Caco-2 (cell line): ENCODE data around the gene KDM1A. TPM values are rescaled to one million over a fixed set of nuclear protein-coding genes. Genes with fewer than 3 reads are reported as not detected.

Experiments
- BruUV-seq: library from RNA; stranded (reverse); fragments of 400-500 nt; replicated peaks from 2 replicates; lab custom pipeline; 2021; lab: Mats Ljungman, UMichigan
- CTCF ChIA-PET: fragments of 300-600 bp; sonication (Branson Sonifier 250); formaldehyde crosslinking; loops from one replicate; lab custom pipeline; 2022; ENCODE audit warnings: antibody characterized with exemption; lab: Charles Lee
- POLR2A ChIA-PET: fragments of 300-600 bp; sonication (Branson Sonifier 250); formaldehyde crosslinking; loops from one replicate; lab custom pipeline; 2022; ENCODE audit warnings: antibody characterized with exemption; lab: Charles Lee
- DNase-seq, 2 experiments: peaks; one replicate each; pipeline versions ENCODE4 v3.0.0 to v3.0.0-alpha.2; 2020 to 2022
- H3K27me3 ChIP-seq: replicated peaks from 2 replicates; pipeline ENCODE4 v1.6.0; 2011; ENCODE audit warnings: low read length; ENCODE audit not compliant: control insufficient read depth, insufficient read depth
- H3K36me3 ChIP-seq: 2 replicates; pipeline ENCODE4 v1.5.1; 2011; ENCODE audit warnings: low read length; ENCODE audit not compliant: control insufficient read depth, insufficient read depth
- H3K4me1 ChIP-seq: fragments of 250-450 bp; sonication (Bioruptor Pico); 2 replicates; pipeline ENCODE4 v1.5.1; 2020; ENCODE audit warnings: mild to moderate bottlenecking
- H3K4me3 ChIP-seq: 2 replicates; pipeline ENCODE4 v1.5.1; 2011; ENCODE audit warnings: low read depth, mild to moderate bottlenecking, control low read depth, low read length
- H3K9me3 ChIP-seq: fragments of 250-450 bp; sonication (Bioruptor Pico); 2 replicates; pipeline ENCODE4 v1.5.1; 2020; ENCODE audit warnings: mild to moderate bottlenecking, moderate library complexity
- H3K27ac Mint-ChIP-seq: one replicate; pipeline ENCODE4 v1.8.0; 2022; ENCODE audit warnings: mixed read lengths; ENCODE audit not compliant: unreplicated experiment
- H3K27me3 Mint-ChIP-seq: one replicate; pipeline ENCODE4 v1.8.0; 2022; ENCODE audit warnings: mixed read lengths; ENCODE audit not compliant: insufficient read depth, unreplicated experiment
- H3K36me3 Mint-ChIP-seq: one replicate; pipeline ENCODE4 v1.8.0; 2022; ENCODE audit warnings: mild to moderate bottlenecking, mixed read lengths; ENCODE audit not compliant: insufficient read depth, unreplicated experiment
- H3K4me1 Mint-ChIP-seq: one replicate; pipeline ENCODE4 v1.8.0; 2022; ENCODE audit warnings: low read depth, mixed read lengths; ENCODE audit not compliant: unreplicated experiment
- H3K4me3 Mint-ChIP-seq: one replicate; pipeline ENCODE4 v1.8.0; 2022; ENCODE audit warnings: mild to moderate bottlenecking, moderate library complexity, mixed read lengths; ENCODE audit not compliant: unreplicated experiment
- H3K9me3 Mint-ChIP-seq: one replicate; pipeline ENCODE4 v1.8.0; 2022; ENCODE audit warnings: mixed read lengths; ENCODE audit not compliant: unreplicated experiment
- intact Hi-C: fragments of 100-400 bp; cut with micrococcal nuclease; formaldehyde crosslinking; loops from one replicate; pipeline ENCODE4 v1.10.0; 2022; ENCODE audit not compliant: unreplicated experiment
- total RNA-seq: library from RNA; stranded (reverse); gene quantifications from 2 replicates; pipeline ENCODE4 v1.2.3, GENCODE V29; 2022
- TF ChIP-seq, protein P1 (sequence below), 2 experiments: fragments of 200-600 bp in 1 of 2; IDR thresholded peaks; 1 replicate in 1 of 2; 2 replicates in 1 of 2; pipeline versions ENCODE4 v1.5.1 to v1.8.0; 2011 to 2022; ENCODE audit warnings: antibody characterized with exemption in 1 of 2, control low read depth in 1 of 2, inconsistent platforms in 1 of 2, low read depth in 1 of 2, low read length in 1 of 2, mild to moderate bottlenecking in 1 of 2, moderate library complexity in 1 of 2; ENCODE audit not compliant: insufficient read depth in 1 of 2, severe bottlenecking in 1 of 2, unreplicated experiment in 1 of 2

Gene KDM1A
- total RNA-seq, 1 experiment from 2014 or later = 83.0 TPM

DNA sequence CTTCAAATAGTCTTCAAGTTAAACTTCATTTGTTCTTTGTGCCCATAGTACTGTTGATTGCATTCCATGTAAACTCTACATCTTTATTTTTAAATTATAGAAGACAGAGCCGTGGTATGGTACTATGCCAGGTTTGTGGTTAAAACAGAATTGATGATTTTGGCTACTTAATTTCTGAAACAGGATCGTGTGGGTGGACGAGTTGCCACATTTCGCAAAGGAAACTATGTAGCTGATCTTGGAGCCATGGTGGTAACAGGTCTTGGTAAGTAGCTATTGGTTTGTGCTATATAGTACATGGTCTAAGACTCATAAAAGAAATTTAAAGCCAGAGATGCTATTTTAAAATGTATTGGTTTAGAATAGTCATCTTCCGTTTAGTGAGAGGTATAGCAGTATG is 38.0 kb downstream of the KDM1A start:
- Histone ChIP-seq H3K4me1 (no peaks in the 10 kb centered on the region), H3K36me3 (no peaks in the 10 kb centered on the region; the same call in 1 of the 2 replicates), H3K4me3 (no peak overlapping the region), H3K9me3 (no peaks in the 10 kb centered on the region), H3K27me3 (no peaks in the 10 kb centered on the region)
- ChIA-PET POLR2A (no interaction called here), CTCF (interaction anchor here (0.6 kb wide), 1 partner anchor 1685 kb away, joined by 3 read pairs; no protein-coding TSS in a partner anchor)
- intact Hi-C loops = no loop called here
- Mint-ChIP-seq H3K27ac (no peak overlapping the region), H3K36me3 (peaks cover 38% of the 10 kb centered on the region), H3K4me1 (no peaks in the 10 kb centered on the region), H3K9me3 (no peaks in the 10 kb centered on the region), H3K4me3 (no peak overlapping the region), H3K27me3 (no peaks in the 10 kb centered on the region)
- TF ChIP-seq, protein P1, sequence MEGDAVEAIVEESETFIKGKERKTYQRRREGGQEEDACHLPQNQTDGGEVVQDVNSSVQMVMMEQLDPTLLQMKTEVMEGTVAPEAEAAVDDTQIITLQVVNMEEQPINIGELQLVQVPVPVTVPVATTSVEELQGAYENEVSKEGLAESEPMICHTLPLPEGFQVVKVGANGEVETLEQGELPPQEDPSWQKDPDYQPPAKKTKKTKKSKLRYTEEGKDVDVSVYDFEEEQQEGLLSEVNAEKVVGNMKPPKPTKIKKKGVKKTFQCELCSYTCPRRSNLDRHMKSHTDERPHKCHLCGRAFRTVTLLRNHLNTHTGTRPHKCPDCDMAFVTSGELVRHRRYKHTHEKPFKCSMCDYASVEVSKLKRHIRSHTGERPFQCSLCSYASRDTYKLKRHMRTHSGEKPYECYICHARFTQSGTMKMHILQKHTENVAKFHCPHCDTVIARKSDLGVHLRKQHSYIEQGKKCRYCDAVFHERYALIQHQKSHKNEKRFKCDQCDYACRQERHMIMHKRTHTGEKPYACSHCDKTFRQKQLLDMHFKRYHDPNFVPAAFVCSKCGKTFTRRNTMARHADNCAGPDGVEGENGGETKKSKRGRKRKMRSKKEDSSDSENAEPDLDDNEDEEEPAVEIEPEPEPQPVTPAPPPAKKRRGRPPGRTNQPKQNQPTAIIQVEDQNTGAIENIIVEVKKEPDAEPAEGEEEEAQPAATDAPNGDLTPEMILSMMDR (IDR thresholded peaks at IDR 0.05; ENCODE audit: insufficient read depth in 1 of 2, low read depth in 1 of 2, low read length in 1 of 2, severe bottlenecking in 1 of 2, unreplicated experiment in 1 of 2) = no peak
- DNase-seq = no peak
- BruUV-seq = no TSS peak

- H3K4me1 ChIP-seq = no peaks in the 10 kb centered on the region
- peaks cover 1% of the 10 kb centered on the region; the same call in 1 of the 2 replicates for H3K36me3 ChIP-seq
- BruUV-seq = no TSS peak
- no peaks in the 10 kb centered on the region for H3K27me3 ChIP-seq
- Mint-ChIP-seq H3K27ac (no peak overlapping the region), H3K36me3 (peaks cover 31% of the 10 kb centered on the region), H3K4me3 (no peak overlapping the region), H3K4me1 (no peaks in the 10 kb centered on the region), H3K9me3 (no peaks in the 10 kb centered on the region), H3K27me3 (no peaks in the 10 kb centered on the region)
- intact Hi-C loops = no loop called here
- TF ChIP-seq, protein P1 (IDR thresholded peaks at IDR 0.05; ENCODE audit: insufficient read depth in 1 of 2, low read depth in 1 of 2, low read length in 1 of 2, severe bottlenecking in 1 of 2, unreplicated experiment in 1 of 2) = no peak
- POLR2A ChIA-PET = interaction anchor here (0.7 kb wide), 1 partner anchor 282 kb away, joined by 4 read pairs; the partner anchor contains the start of gene HNRNPR
- no peak for DNase-seq
- CTCF ChIA-PET = no interaction called here
- no peaks in the 10 kb centered on the region for H3K9me3 ChIP-seq
- H3K4me3 ChIP-seq = no peak overlapping the region
Measured at GRCh38 chr1:23062271-23062670, 43.0 kb downstream of the KDM1A start.

GRCh38 chr1:23065385-23065784 is 46.1 kb downstream of the KDM1A start:
- ChIA-PET POLR2A (no interaction called here), CTCF (no interaction called here)
- no peak overlapping the region for H3K27ac Mint-ChIP-seq
- no peaks in the 10 kb centered on the region for H3K4me1 Mint-ChIP-seq
- BruUV-seq = no TSS peak
- intact Hi-C loops = no loop called here
- TF ChIP-seq, protein P1 (IDR thresholded peaks at IDR 0.05; ENCODE audit: insufficient read depth in 1 of 2, low read depth in 1 of 2, low read length in 1 of 2, severe bottlenecking in 1 of 2, unreplicated experiment in 1 of 2) = no peak
- no peak overlapping the region for H3K4me3 Mint-ChIP-seq
- Histone ChIP-seq H3K4me1 (no peaks in the 10 kb centered on the region), H3K9me3 (no peaks in the 10 kb centered on the region), H3K27me3 (no peaks in the 10 kb centered on the region), H3K36me3 (0 out of 2 replicates have a peak, but pooled peaks cover 1% of the 10 kb centered on the region), H3K4me3 (no peak overlapping the region)
- no peaks in the 10 kb centered on the region for H3K9me3 Mint-ChIP-seq
- H3K27me3 Mint-ChIP-seq = no peaks in the 10 kb centered on the region
- H3K36me3 Mint-ChIP-seq = peaks cover 35% of the 10 kb centered on the region
- no peak for DNase-seq
